H9 (cell line): ENCODE measurements around the gene SORCS2. TPM values are rescaled to one million over a fixed set of nuclear protein-coding genes. Genes with fewer than 3 reads are reported as not detected.

Source experiments
- DNase-seq: peaks from one replicate; pipeline ENCODE4 v3.0.0-alpha.2; 2017
- H2AFZ ChIP-seq: one replicate; pipeline ENCODE4 v1.6.1; 2013; ENCODE audit warnings: mild to moderate bottlenecking, low read length, control low read depth, moderate library complexity
- H2AK5ac ChIP-seq: 2 replicates; pipeline ENCODE4 v1.6.1; 2013; ENCODE audit warnings: low read length, control low read depth, mixed read lengths; ENCODE audit not compliant: insufficient read length
- H2BK120ac ChIP-seq: one replicate; pipeline ENCODE4 v1.6.1; 2013; ENCODE audit warnings: low read depth, mild to moderate bottlenecking, low read length, control low read depth, inconsistent platforms; ENCODE audit not compliant: poor library complexity, severe bottlenecking
- H2BK12ac ChIP-seq: 2 replicates; pipeline ENCODE4 v1.6.1; 2013; ENCODE audit warnings: low read length, control low read depth, mixed read lengths, low read depth; ENCODE audit not compliant: insufficient read length
- H2BK15ac ChIP-seq: 2 replicates; pipeline ENCODE4 v1.6.1; 2013; ENCODE audit warnings: low read depth, low read length, control low read depth
- H2BK20ac ChIP-seq: one replicate; pipeline ENCODE4 v1.6.1; 2013; ENCODE audit warnings: low read depth, mild to moderate bottlenecking, low read length, control low read depth, inconsistent platforms; ENCODE audit not compliant: poor library complexity, severe bottlenecking
- H2BK5ac ChIP-seq: 2 replicates; pipeline ENCODE4 v1.6.1; 2013; ENCODE audit warnings: low read length, control low read depth, mixed read lengths; ENCODE audit not compliant: insufficient read length
- H3K14ac ChIP-seq: 2 replicates; pipeline ENCODE4 v1.6.1; 2013; ENCODE audit warnings: low read length, control low read depth; ENCODE audit not compliant: insufficient read depth
- H3K18ac ChIP-seq: 2 replicates; pipeline ENCODE4 v1.6.1; 2013; ENCODE audit warnings: low read depth, mild to moderate bottlenecking, mixed read lengths, low read length, control low read depth; ENCODE audit not compliant: insufficient read length
- H3K23ac ChIP-seq: 2 replicates; pipeline ENCODE4 v1.6.1; 2013; ENCODE audit warnings: low read length, control low read depth, mixed read lengths, low read depth; ENCODE audit not compliant: insufficient read length
- H3K23me2 ChIP-seq: 2 replicates; pipeline ENCODE4 v1.6.1; 2013; ENCODE audit warnings: low read depth, mild to moderate bottlenecking, mixed read lengths, low read length, control low read depth; ENCODE audit not compliant: insufficient read length, poor library complexity, severe bottlenecking
- H3K27ac ChIP-seq: 2 replicates; pipeline ENCODE4 v1.5.1; 2013; ENCODE audit warnings: low read length, control low read depth, mixed read lengths, low read depth; ENCODE audit not compliant: insufficient read length
- H3K27me3 ChIP-seq: 2 replicates; pipeline ENCODE4 v1.6.1; 2013; ENCODE audit warnings: low read length, control low read depth, inconsistent platforms; ENCODE audit not compliant: insufficient read depth
- H3K4ac ChIP-seq: 2 replicates; pipeline ENCODE4 v1.6.1; 2013; ENCODE audit warnings: low read depth, mild to moderate bottlenecking, control low read depth, inconsistent platforms, low read length, moderate library complexity
- H3K4me1 ChIP-seq: 2 replicates; pipeline ENCODE4 v1.6.1; 2013; ENCODE audit warnings: low read length, control low read depth, inconsistent platforms; ENCODE audit not compliant: insufficient read depth
- H3K4me2 ChIP-seq: 2 replicates; pipeline ENCODE4 v1.6.1; 2013; ENCODE audit warnings: low read length, control low read depth, mixed read lengths; ENCODE audit not compliant: insufficient read length, insufficient read depth
- H3K56ac ChIP-seq: 2 replicates; pipeline ENCODE4 v1.6.1; 2013; ENCODE audit warnings: low read depth, mild to moderate bottlenecking, mixed read lengths, low read length, control low read depth; ENCODE audit not compliant: insufficient read length
- H3K79me1 ChIP-seq: 2 replicates; pipeline ENCODE4 v1.6.1; 2013; ENCODE audit warnings: low read depth, mild to moderate bottlenecking, moderate library complexity, low read length, control low read depth, inconsistent platforms; ENCODE audit not compliant: insufficient read depth, poor library complexity, severe bottlenecking
- H3K79me2 ChIP-seq: 2 replicates; pipeline ENCODE4 v1.6.1; 2013; ENCODE audit warnings: low read length, control low read depth, inconsistent platforms; ENCODE audit not compliant: insufficient read depth
- H3K9ac ChIP-seq: 2 replicates; pipeline ENCODE4 v1.6.1; 2013; ENCODE audit warnings: low read length, control low read depth, mixed read lengths; ENCODE audit not compliant: insufficient read length; ENCODE audit errors: extremely low read depth
- H3K9me3 ChIP-seq: one replicate; pipeline ENCODE4 v1.6.1; 2013; ENCODE audit warnings: low read depth, low read length, inconsistent platforms; ENCODE audit not compliant: control insufficient read depth
- H3T11ph ChIP-seq: one replicate; pipeline ENCODE4 v1.6.1; 2013; ENCODE audit warnings: mild to moderate bottlenecking, low read length, control low read depth, inconsistent platforms
- H4K20me1 ChIP-seq: one replicate; pipeline ENCODE4 v1.6.1; 2013; ENCODE audit not compliant: control insufficient read depth, insufficient read length, insufficient read depth
- H4K5ac ChIP-seq: 2 replicates; pipeline ENCODE4 v1.6.1; 2013; ENCODE audit warnings: low read depth, mild to moderate bottlenecking, mixed read lengths, low read length, control low read depth; ENCODE audit not compliant: insufficient read length
- H4K8ac ChIP-seq: replicated peaks from 2 replicates; pipeline ENCODE4 v1.6.1; 2013; ENCODE audit warnings: low read length, control low read depth, mixed read lengths, low read depth; ENCODE audit not compliant: insufficient read length
- H4K91ac ChIP-seq: 2 replicates; pipeline ENCODE4 v1.6.1; 2013; ENCODE audit warnings: low read depth, mild to moderate bottlenecking, moderate library complexity, mixed read lengths, low read length, control low read depth; ENCODE audit not compliant: insufficient read length
- H3K27ac Mint-ChIP-seq, 3 experiments: 2 replicates in 2 of 3; 3 replicates in 1 of 3; pipeline ENCODE4 v1.8.0; 2020 to 2021; ENCODE audit warnings: mixed read lengths in 3 of 3, mild to moderate bottlenecking in 1 of 3, moderate library complexity in 1 of 3
- H3K27me3 Mint-ChIP-seq: 2 replicates; pipeline ENCODE4 v1.8.0; 2021; ENCODE audit warnings: low read depth, mild to moderate bottlenecking, moderate library complexity, mixed read lengths
- H3K36me3 Mint-ChIP-seq, 3 experiments: 2 replicates in 2 of 3; 3 replicates in 1 of 3; pipeline ENCODE4 v1.8.0; 2020 to 2021; ENCODE audit warnings: low read depth in 3 of 3, mixed read lengths in 3 of 3; ENCODE audit not compliant: insufficient read depth in 1 of 3
- H3K4me1 Mint-ChIP-seq, 2 experiments: 2 replicates each; pipeline ENCODE4 v1.8.0; 2020; ENCODE audit warnings: mixed read lengths in 2 of 2
- H3K4me3 Mint-ChIP-seq, 2 experiments: 2 replicates in 1 of 2; 3 replicates in 1 of 2; pipeline ENCODE4 v1.8.0; 2020 to 2021; ENCODE audit warnings: mild to moderate bottlenecking in 2 of 2, mixed read lengths in 2 of 2, moderate library complexity in 1 of 2
- H3K9me3 Mint-ChIP-seq, 2 experiments: 2 replicates in 1 of 2; 3 replicates in 1 of 2; pipeline ENCODE4 v1.8.0; 2020; ENCODE audit warnings: mild to moderate bottlenecking in 2 of 2, mixed read lengths in 2 of 2, moderate library complexity in 1 of 2
- WGBS: extraction: QIAGEN DNeasy Blood & Tissue Kit; methylation state at CpG from one replicate; pipeline ENCODE4 v1.1.7; 2013; ENCODE audit warnings: missing lambda C conversion rate, low lambda C conversion rate, mixed read lengths; ENCODE audit not compliant: insufficient read length; ENCODE audit errors: extremely low coverage; 5-methylcytosine and 5-hydroxymethylcytosine counted together
- total RNA-seq: library from RNA; stranded (reverse); gene quantifications from 2 replicates; pipeline ENCODE4 v1.2.1, GENCODE V29; 2021
- TF ChIP-seq, protein P1 (sequence below): fragments of 200-600 bp; sonication (generic); conservative IDR thresholded peaks from 3 replicates; pipeline ENCODE4 v1.8.0; 2021; ENCODE audit warnings: antibody characterized with exemption, mild to moderate bottlenecking

SORCS2 gene
- total RNA-seq, 1 experiment from 2014 or later = 0.57 TPM

DNA sequence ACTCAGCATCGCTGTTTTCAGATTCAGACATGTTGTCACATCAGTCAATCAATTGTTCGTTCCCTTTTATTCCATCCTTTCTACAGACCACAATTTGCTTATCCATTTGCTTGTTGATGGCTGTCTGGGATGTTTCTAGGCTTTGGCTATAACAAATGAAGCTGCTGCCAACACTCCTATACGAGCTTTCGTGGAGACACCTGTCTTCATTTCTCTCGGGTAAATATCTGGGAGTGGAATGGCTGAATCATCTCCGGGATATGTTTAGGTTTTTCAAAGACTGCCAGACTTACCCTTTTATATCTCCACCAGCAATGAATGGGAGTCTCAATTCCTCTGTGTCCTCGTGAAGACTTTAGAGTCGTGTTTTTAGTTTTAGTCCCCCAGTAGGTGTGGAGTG, 118.9 kb downstream of the SORCS2 start:
- Histone ChIP-seq H3K79me1 (no peaks in the 10 kb centered on the region), H3K14ac (no peak overlapping the region), H2BK15ac (no peak overlapping the region), H3K4me2 (no peak overlapping the region), H2BK12ac (no peak overlapping the region), H4K8ac (no peak overlapping the region), H2BK20ac (no peak overlapping the region), H3K4me1 (peaks cover 6% of the 10 kb centered on the region; the same call in 1 of the 2 replicates), H3K23me2 (no peaks in the 10 kb centered on the region), H3T11ph (no peak overlapping the region), H2BK120ac (no peak overlapping the region), H3K79me2 (no peaks in the 10 kb centered on the region), H3K18ac (no peak overlapping the region), H3K27me3 (no peaks in the 10 kb centered on the region), H3K9ac (no peak overlapping the region), H2AK5ac (no peak overlapping the region), H3K23ac (no peak overlapping the region), H3K27ac (no peak overlapping the region), H3K9me3 (no peaks in the 10 kb centered on the region), H3K56ac (no peak overlapping the region), H4K5ac (no peak overlapping the region), H4K91ac (no peak overlapping the region), H4K20me1 (no peaks in the 10 kb centered on the region), H2AFZ (no peak overlapping the region), H2BK5ac (no peak overlapping the region), H3K4ac (no peak overlapping the region)
- Mint-ChIP-seq H3K36me3 (no peaks in the 10 kb centered on the region), H3K9me3 (no peaks in the 10 kb centered on the region), H3K27me3 (no peaks in the 10 kb centered on the region; the same call in none of the 2 replicates), H3K4me3 (no peak overlapping the region), H3K27ac (no peak overlapping the region), H3K4me1 (peaks cover 20 to 25% of the 10 kb centered on the region in 2 experiments)
- TF ChIP-seq, protein P1, sequence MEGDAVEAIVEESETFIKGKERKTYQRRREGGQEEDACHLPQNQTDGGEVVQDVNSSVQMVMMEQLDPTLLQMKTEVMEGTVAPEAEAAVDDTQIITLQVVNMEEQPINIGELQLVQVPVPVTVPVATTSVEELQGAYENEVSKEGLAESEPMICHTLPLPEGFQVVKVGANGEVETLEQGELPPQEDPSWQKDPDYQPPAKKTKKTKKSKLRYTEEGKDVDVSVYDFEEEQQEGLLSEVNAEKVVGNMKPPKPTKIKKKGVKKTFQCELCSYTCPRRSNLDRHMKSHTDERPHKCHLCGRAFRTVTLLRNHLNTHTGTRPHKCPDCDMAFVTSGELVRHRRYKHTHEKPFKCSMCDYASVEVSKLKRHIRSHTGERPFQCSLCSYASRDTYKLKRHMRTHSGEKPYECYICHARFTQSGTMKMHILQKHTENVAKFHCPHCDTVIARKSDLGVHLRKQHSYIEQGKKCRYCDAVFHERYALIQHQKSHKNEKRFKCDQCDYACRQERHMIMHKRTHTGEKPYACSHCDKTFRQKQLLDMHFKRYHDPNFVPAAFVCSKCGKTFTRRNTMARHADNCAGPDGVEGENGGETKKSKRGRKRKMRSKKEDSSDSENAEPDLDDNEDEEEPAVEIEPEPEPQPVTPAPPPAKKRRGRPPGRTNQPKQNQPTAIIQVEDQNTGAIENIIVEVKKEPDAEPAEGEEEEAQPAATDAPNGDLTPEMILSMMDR = no peak
- WGBS = no CpG with 5 or more reads among the region's 8 CpGs
- no peak for DNase-seq
